ENCODE measurements around the gene ADAT3. TPM values are rescaled to one million over a fixed set of nuclear protein-coding genes. Genes with fewer than 3 reads are reported as not detected.

ADAT3 gene
- total and polyA plus RNA-seq, 10 donors: 3.2 to 11.0 (median 8.2) TPM

DNA sequence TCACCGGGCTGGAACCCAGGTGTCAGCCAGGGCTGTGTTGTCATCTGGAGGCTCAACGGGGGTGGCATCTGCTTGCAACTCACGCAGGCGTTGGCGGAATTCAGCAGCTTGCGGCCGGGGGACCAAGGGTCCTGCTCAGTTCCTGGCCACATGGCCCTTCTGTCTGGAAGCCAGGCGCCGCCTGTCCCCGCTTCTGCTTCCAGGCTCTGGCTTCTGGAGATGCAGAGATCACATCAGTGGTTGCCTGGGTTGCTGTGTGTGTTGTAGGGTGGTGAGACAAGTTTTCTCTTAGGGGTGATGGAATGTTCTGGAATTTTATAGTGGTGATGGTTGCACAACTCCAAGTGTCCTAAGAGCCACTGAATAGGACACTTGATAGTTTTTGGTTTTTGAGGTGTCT, 5.0 kb downstream of the ADAT3 start:
- intact Hi-C loops (cut with DNase I; ENCODE audit: low total_unique reads): no loop called here
- H3K4me1 ChIP-seq: peaks cover 15 to 72% (median 48%) of the 10 kb centered on the region in 6 donors
- TF ChIP-seq POLR2A (IDR thresholded peaks at IDR 0.05): no peak
- TF ChIP-seq POLR2AphosphoS5 (IDR thresholded peaks at IDR 0.05): no peak
- TF ChIP-seq, protein P1, sequence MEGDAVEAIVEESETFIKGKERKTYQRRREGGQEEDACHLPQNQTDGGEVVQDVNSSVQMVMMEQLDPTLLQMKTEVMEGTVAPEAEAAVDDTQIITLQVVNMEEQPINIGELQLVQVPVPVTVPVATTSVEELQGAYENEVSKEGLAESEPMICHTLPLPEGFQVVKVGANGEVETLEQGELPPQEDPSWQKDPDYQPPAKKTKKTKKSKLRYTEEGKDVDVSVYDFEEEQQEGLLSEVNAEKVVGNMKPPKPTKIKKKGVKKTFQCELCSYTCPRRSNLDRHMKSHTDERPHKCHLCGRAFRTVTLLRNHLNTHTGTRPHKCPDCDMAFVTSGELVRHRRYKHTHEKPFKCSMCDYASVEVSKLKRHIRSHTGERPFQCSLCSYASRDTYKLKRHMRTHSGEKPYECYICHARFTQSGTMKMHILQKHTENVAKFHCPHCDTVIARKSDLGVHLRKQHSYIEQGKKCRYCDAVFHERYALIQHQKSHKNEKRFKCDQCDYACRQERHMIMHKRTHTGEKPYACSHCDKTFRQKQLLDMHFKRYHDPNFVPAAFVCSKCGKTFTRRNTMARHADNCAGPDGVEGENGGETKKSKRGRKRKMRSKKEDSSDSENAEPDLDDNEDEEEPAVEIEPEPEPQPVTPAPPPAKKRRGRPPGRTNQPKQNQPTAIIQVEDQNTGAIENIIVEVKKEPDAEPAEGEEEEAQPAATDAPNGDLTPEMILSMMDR (IDR thresholded peaks at IDR 0.05 in 8 of 11, conservative IDR thresholded peaks at IDR 0.05 in 3 of 11): no peak
- no peaks in the 10 kb centered on the region for H3K9me3 ChIP-seq
- 86 to 93% (median 89%) methylated on average over 3 to 10 of the region's 10 CpGs for WGBS, 5 donors
- H3K27ac ChIP-seq: peak overlapping the region in 1 of 8 donors; percentile 35
- H3K27me3 ChIP-seq (replicated peaks in 1 of 7): no peaks in the 10 kb centered on the region
- DNase-seq: no peak
- no peak overlapping the region for H3K4me3 ChIP-seq
- H3K36me3 ChIP-seq: peaks cover 0 to 73% (median 29%) of the 10 kb centered on the region in 6 donors

DNA sequence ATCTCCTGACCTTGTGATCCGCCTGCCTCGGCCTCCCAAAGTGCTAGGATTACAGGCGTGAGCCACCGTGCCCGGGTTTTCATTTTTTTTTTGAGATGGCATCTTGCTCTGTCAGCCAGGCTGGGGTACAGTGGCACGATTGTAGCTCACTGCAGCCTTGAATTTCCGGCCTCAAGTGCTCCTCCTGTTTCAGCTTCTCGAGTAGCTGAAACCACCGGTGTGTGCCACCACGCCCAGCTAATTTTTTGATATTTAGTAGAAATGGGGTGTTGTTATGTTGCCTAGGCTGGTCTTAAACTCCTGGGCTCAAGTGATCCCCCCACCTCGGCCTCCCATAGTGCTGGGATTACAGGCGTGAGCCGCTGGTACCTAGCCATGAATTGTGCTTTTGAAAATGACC, 5.9 kb downstream of the ADAT3 start:
- 75 to 90% (median 86%) methylated on average over 13 of the region's 13 CpGs for WGBS, 5 donors
- intact Hi-C loops (cut with DNase I; ENCODE audit: low total_unique reads): no loop called here
- no peak overlapping the region for H3K27ac ChIP-seq

DNA sequence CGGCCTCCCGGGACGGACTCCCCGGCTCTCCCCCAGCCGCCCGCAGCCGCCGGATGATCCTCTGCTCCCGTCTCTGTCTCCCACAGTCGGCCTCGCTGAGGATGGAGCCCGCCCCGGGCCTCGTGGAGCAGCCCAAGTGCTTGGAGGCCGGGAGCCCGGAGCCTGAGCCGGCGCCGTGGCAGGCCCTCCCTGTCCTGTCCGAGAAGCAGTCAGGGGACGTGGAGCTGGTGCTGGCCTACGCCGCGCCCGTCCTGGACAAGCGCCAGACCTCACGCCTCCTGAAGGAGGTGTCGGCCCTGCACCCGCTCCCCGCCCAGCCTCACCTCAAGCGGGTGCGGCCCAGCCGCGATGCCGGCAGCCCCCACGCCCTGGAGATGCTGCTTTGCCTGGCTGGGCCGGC, 6.8 kb downstream of the ADAT3 start:
- no peak overlapping the region for H3K27ac ChIP-seq
- H3K4me1 ChIP-seq: peaks cover 15 to 63% (median 33%) of the 10 kb centered on the region in 6 donors
- 92 to 98% (median 95%) methylated on average over 7 to 37 of the region's 37 CpGs for WGBS, 5 donors
- H3K27me3 ChIP-seq (replicated peaks in 1 of 7): no peaks in the 10 kb centered on the region
- intact Hi-C loops (cut with DNase I; ENCODE audit: low total_unique reads): no loop called here
- H3K4me3 ChIP-seq: no peak overlapping the region
- no peak for DNase-seq
- H3K9me3 ChIP-seq: no peaks in the 10 kb centered on the region
- H3K36me3 ChIP-seq: peaks cover 0 to 83% (median 31%) of the 10 kb centered on the region in 6 donors
- TF ChIP-seq POLR2AphosphoS5 (IDR thresholded peaks at IDR 0.05): peak in 1 of 3 donors; percentile 35
- no peak for TF ChIP-seq POLR2A (IDR thresholded peaks at IDR 0.05)

More for the DNA sequence above, 5.9 kb downstream of the ADAT3 start:
- TF ChIP-seq POLR2A (IDR thresholded peaks at IDR 0.05): no peak
- no peak for TF ChIP-seq POLR2AphosphoS5 (IDR thresholded peaks at IDR 0.05)
- TF ChIP-seq, protein P1 (IDR thresholded peaks at IDR 0.05 in 8 of 11, conservative IDR thresholded peaks at IDR 0.05 in 3 of 11): no peak
- Histone ChIP-seq H3K27me3 (replicated peaks in 1 of 7) (no peaks in the 10 kb centered on the region), H3K4me1 (peaks cover 15 to 66% (median 42%) of the 10 kb centered on the region in 6 donors), H3K36me3 (peaks cover 0 to 79% (median 31%) of the 10 kb centered on the region in 6 donors), H3K4me3 (no peak overlapping the region), H3K9me3 (no peaks in the 10 kb centered on the region)
- no peak for DNase-seq

DNA sequence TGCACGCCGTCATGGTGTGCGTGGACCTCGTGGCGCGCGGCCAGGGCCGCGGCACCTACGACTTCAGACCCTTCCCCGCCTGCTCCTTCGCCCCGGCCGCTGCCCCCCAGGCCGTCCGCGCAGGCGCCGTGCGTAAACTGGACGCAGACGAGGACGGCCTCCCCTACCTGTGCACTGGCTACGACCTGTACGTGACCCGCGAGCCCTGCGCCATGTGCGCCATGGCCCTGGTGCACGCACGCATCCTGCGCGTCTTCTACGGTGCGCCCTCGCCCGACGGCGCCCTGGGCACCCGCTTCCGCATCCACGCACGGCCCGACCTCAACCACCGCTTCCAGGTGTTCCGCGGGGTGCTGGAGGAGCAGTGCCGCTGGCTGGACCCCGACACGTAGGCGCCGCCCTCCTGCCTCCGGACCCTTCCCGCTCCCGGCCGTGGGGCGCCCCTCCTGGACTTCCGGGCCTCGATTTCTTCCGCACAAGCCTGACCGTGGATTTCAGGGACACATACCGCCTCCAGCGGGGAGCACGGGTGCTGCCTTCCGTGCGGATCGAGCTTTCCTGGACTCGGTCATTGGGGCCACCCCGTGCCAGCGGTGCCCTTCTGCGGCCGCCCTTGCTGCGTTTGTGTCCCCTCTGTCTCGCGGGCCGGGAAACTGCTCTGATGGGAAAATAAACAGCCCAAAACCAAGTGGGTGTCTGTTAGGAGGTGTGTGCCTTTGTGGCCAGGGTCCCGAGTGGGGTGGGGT, 7.7 kb downstream of the ADAT3 start:
- peak in 2 of 3 donors; percentile 11 to 14 for TF ChIP-seq POLR2AphosphoS5 (IDR thresholded peaks at IDR 0.05)
- TF ChIP-seq, protein P1 (IDR thresholded peaks at IDR 0.05 in 8 of 11, conservative IDR thresholded peaks at IDR 0.05 in 3 of 11): no peak
- WGBS, 5 donors: 96 to 98% (median 98%) methylated on average over 65 to 77 of the region's 77 CpGs
- intact Hi-C loops (cut with DNase I; ENCODE audit: low total_unique reads): no loop called here

More for the DNA sequence above, 7.7 kb downstream of the ADAT3 start:
- DNase-seq: no peak
- H3K36me3 ChIP-seq: peaks cover 0 to 83% (median 36%) of the 10 kb centered on the region in 6 donors
- no peak overlapping the region for H3K4me3 ChIP-seq
- H3K4me1 ChIP-seq: peaks cover 12 to 57% (median 24%) of the 10 kb centered on the region in 6 donors
- no peaks in the 10 kb centered on the region for H3K27me3 ChIP-seq (replicated peaks in 1 of 7)
- H3K27ac ChIP-seq: no peak overlapping the region
- no peaks in the 10 kb centered on the region for H3K9me3 ChIP-seq

Measured in spleen (tissue), 11 donors.